Measurements from ENCODE around the gene TSEN15. TPM values are rescaled to one million over a fixed set of nuclear protein-coding genes. Genes with fewer than 3 reads are reported as not detected.

TSEN15 gene
- total and polyA plus RNA-seq, 2 of the 8 experiments (the other 6 are each of a cell fraction or from before 2014, with no cell fraction given) = 23.4 to 31.4 TPM

- H3K9ac ChIP-seq (replicated peaks in 1 of 4; ENCODE audit: extremely low read depth in 1 of 4, low read depth in 3 of 4, low read length in 3 of 4) = no peak overlapping the region
- no peak overlapping the region for H3K14ac ChIP-seq (ENCODE audit: insufficient read length)
- H3K4ac ChIP-seq (replicated peaks; ENCODE audit: insufficient read length, low read depth, low read length) = no peak overlapping the region
- H3K79me2 ChIP-seq (ENCODE audit: control insufficient read depth in 1 of 2, insufficient read depth in 2 of 2, low read length in 2 of 2) = peaks cover 0 to 7% of the 10 kb centered on the region in 2 experiments; a peak in 1 of 4 replicates
- H3K23me2 ChIP-seq (ENCODE audit: low read depth, low read length) = no peaks in the 10 kb centered on the region
- no peak overlapping the region for H2BK120ac ChIP-seq (replicated peaks; ENCODE audit: low read depth, low read length)
- no peak overlapping the region for H3K4me3 ChIP-seq (ENCODE audit: extremely low read depth in 1 of 4, insufficient read depth in 2 of 4, low read depth in 3 of 4, low read length in 4 of 4)
- no peaks in the 10 kb centered on the region for H3K79me1 ChIP-seq (ENCODE audit: low read depth, low read length)
- H4K20me1 ChIP-seq (replicated peaks in 1 of 2; ENCODE audit: control insufficient read depth in 1 of 2, insufficient read depth in 2 of 2, low read length in 2 of 2) = no peaks in the 10 kb centered on the region
- no peak overlapping the region for H3K27ac ChIP-seq (ENCODE audit: low read depth, low read length)
- peak overlapping the region in 1 of 2 experiments; percentile 26; a peak in 1 of 4 replicates for H3K4me2 ChIP-seq (ENCODE audit: insufficient read depth in 1 of 2, low read depth in 2 of 2, low read length in 2 of 2)
- FAIRE-seq = no peak
- no peak overlapping the region for H2AK5ac ChIP-seq (ENCODE audit: low read depth, low read length)
- no peak overlapping the region for H2BK12ac ChIP-seq (ENCODE audit: low read depth, low read length)
- no peak overlapping the region for H4K8ac ChIP-seq (ENCODE audit: extremely low read depth, insufficient read depth, low read length)
- no peak for DNase-seq (ENCODE audit: low read depth in 1 of 2, low spot score in 2 of 2)
- no peak overlapping the region for H4K5ac ChIP-seq (ENCODE audit: insufficient read length, low read depth, low read length)
- no peak overlapping the region for H3K18ac ChIP-seq (ENCODE audit: extremely low read depth, low read length)
- ChIA-PET CTCF (ENCODE audit: partially characterized antibody) (interaction anchor here (0.6 to 1.1 kb wide), 4 partner anchors 22 to 598 kb away, joined by 3 to 4 read pairs (median 4); no protein-coding TSS in a partner anchor), POLR2A (ENCODE audit: partially characterized antibody) (interaction anchor here (0.9 to 3.4 kb wide), 4 partner anchors 9 to 15 kb away, joined by 3 to 14 read pairs (median 8); partner anchors contain the start of gene TSEN15)
- H3K36me3 ChIP-seq (ENCODE audit: control insufficient read depth in 2 of 4, insufficient read depth in 4 of 4, low read length in 3 of 4) = peaks cover 0 to 6% (median 1%) of the 10 kb centered on the region in 4 experiments; a peak in 2 of 8 replicates
- H3K56ac ChIP-seq (replicated peaks; ENCODE audit: insufficient read length, low read depth, low read length) = no peak overlapping the region
- H2BK5ac ChIP-seq (ENCODE audit: low read depth, low read length) = no peak overlapping the region
- H3K23ac ChIP-seq (ENCODE audit: insufficient read length) = no peak overlapping the region
- H3K9me3 ChIP-seq (ENCODE audit: insufficient read depth in 2 of 2, low read depth in 1 of 2, low read length in 1 of 2) = no peaks in the 10 kb centered on the region
- H2BK15ac ChIP-seq (ENCODE audit: low read length) = no peak overlapping the region
- H2BK20ac ChIP-seq (ENCODE audit: low read length) = no peak overlapping the region
- no peak overlapping the region for H2AFZ ChIP-seq (ENCODE audit: low read length)
- peaks cover 0 to 20% (median 3%) of the 10 kb centered on the region in 4 experiments; a peak in 3 of 7 replicates for H3K4me1 ChIP-seq (replicated peaks in 1 of 4; ENCODE audit: control insufficient read depth in 3 of 4, insufficient read depth in 4 of 4, low read length in 3 of 4)
- H3K27me3 ChIP-seq (replicated peaks in 1 of 4; ENCODE audit: control insufficient read depth in 3 of 4, extremely low read depth in 1 of 4, insufficient read depth in 3 of 4, low read length in 3 of 4) = peaks cover 0 to 1% (median 0%) of the 10 kb centered on the region in 4 experiments; a peak in 1 of 7 replicates
- H4K91ac ChIP-seq (replicated peaks; ENCODE audit: insufficient read length, low read length) = no peak overlapping the region
- no peak for TF ChIP-seq CTBP2 (IDR thresholded peaks at IDR 0.05; ENCODE audit: borderline replicate concordance, insufficient read depth, insufficient read length, low read length)
- TF ChIP-seq POLR2AphosphoS5 (IDR thresholded peaks at IDR 0.05; ENCODE audit: low read depth, low read length) = no peak
- no peak for TF ChIP-seq PHF8 (conservative IDR thresholded peaks at IDR 0.05; ENCODE audit: low read depth, low read length)
- no peak for TF ChIP-seq POU5F1 (IDR thresholded peaks at IDR 0.05; ENCODE audit: low read depth, low read length)
- TF ChIP-seq YY1 (IDR thresholded peaks at IDR 0.05; ENCODE audit: low read depth, low read length) = no peak
Measured at GRCh38 chr1:184065559-184065958, 14.0 kb downstream of the TSEN15 start.

Data from H1 (cell line).